H1 (cell line): ENCODE data around the gene CAPN13. TPM values are rescaled to one million over a fixed set of nuclear protein-coding genes. Genes with fewer than 3 reads are reported as not detected.

ENCODE experiments used
- CTCF ChIA-PET: fragments of 300-600 bp; sonication (Branson Sonifier 250); formaldehyde crosslinking; loops from one replicate; lab custom pipeline; 2021; ENCODE audit not compliant: partially characterized antibody; lab: Charles Lee
- POLR2A ChIA-PET: fragments of 300-600 bp; sonication (Branson Sonifier 250); formaldehyde crosslinking; loops from one replicate; lab custom pipeline; 2021; ENCODE audit warnings: inconsistent platforms; ENCODE audit not compliant: partially characterized antibody; lab: Charles Lee
- DNase-seq, 2 experiments: peaks; one replicate each; pipeline versions ENCODE4 v3.0.0 to v3.0.0-alpha.2; 2010 to 2022; ENCODE audit warnings: low spot score in 2 of 2, low read depth in 1 of 2, mixed read lengths in 1 of 2
- FAIRE-seq: peaks from 2 replicates; lab custom pipeline; 2011; peaks lifted over from hg19 to GRCh38; lab: Jason Lieb, UNC
- H2AFZ ChIP-seq: 2 replicates; pipeline ENCODE4 v1.8.1; 2012; ENCODE audit warnings: low read length, inconsistent platforms
- H2AK5ac ChIP-seq: 2 replicates; pipeline ENCODE4 v1.6.1; 2013; ENCODE audit warnings: low read depth, low read length
- H2BK120ac ChIP-seq: replicated peaks from 2 replicates; pipeline ENCODE3; 2013; ENCODE audit warnings: low read depth, low read length, inconsistent platforms
- H2BK12ac ChIP-seq: 2 replicates; pipeline ENCODE4 v1.6.1; 2013; ENCODE audit warnings: low read depth, low read length
- H2BK15ac ChIP-seq: 2 replicates; pipeline ENCODE4 v1.6.1; 2013; ENCODE audit warnings: low read length
- H2BK20ac ChIP-seq: 2 replicates; pipeline ENCODE4 v1.6.1; 2013; ENCODE audit warnings: low read length
- H2BK5ac ChIP-seq: 2 replicates; pipeline ENCODE4 v1.6.1; 2013; ENCODE audit warnings: low read depth, low read length
- H3K14ac ChIP-seq: 2 replicates; pipeline ENCODE4 v1.6.1; 2013; ENCODE audit warnings: inconsistent platforms; ENCODE audit not compliant: insufficient read length
- H3K18ac ChIP-seq: 2 replicates; pipeline ENCODE4 v1.6.1; 2013; ENCODE audit warnings: low read length; ENCODE audit errors: extremely low read depth
- H3K23ac ChIP-seq: 2 replicates; pipeline ENCODE4 v1.6.1; 2013; ENCODE audit warnings: inconsistent platforms; ENCODE audit not compliant: insufficient read length
- H3K23me2 ChIP-seq: 2 replicates; pipeline ENCODE4 v1.6.1; 2013; ENCODE audit warnings: low read depth, low read length
- H3K27ac ChIP-seq: 2 replicates; pipeline ENCODE4 v1.6.1; 2011; ENCODE audit warnings: low read depth, low read length, inconsistent platforms
- H3K27me3 ChIP-seq, 4 experiments: replicated peaks in 1 of 4; 1 replicate in 1 of 4; 2 replicates in 3 of 4; pipeline versions ENCODE4 v1.6.1 to v1.8.1; 2011 to 2013; ENCODE audit warnings: low read length in 3 of 4, mild to moderate bottlenecking in 3 of 4, inconsistent platforms in 2 of 4, mixed read lengths in 2 of 4, moderate library complexity in 1 of 4; ENCODE audit not compliant: control insufficient read depth in 3 of 4, insufficient read depth in 3 of 4; ENCODE audit errors: extremely low read depth in 1 of 4
- H3K36me3 ChIP-seq, 4 experiments: 2 replicates each; pipeline versions ENCODE4 v1.6.1 to v1.8.1; 2011 to 2013; ENCODE audit warnings: mild to moderate bottlenecking in 4 of 4, low read length in 3 of 4, moderate library complexity in 2 of 4, control low read depth in 1 of 4, inconsistent platforms in 1 of 4; ENCODE audit not compliant: insufficient read depth in 4 of 4, control insufficient read depth in 2 of 4
- H3K4ac ChIP-seq: replicated peaks from 2 replicates; pipeline ENCODE3; 2013; ENCODE audit warnings: low read length, low read depth, mixed read lengths, inconsistent platforms; ENCODE audit not compliant: insufficient read length
- H3K4me1 ChIP-seq, 4 experiments: replicated peaks in 1 of 4; 1 replicate in 1 of 4; 2 replicates in 3 of 4; pipeline versions ENCODE4 v1.6.1 to v1.8.1; 2011 to 2013; ENCODE audit warnings: low read length in 3 of 4, inconsistent platforms in 2 of 4, mixed read lengths in 1 of 4; ENCODE audit not compliant: insufficient read depth in 4 of 4, control insufficient read depth in 3 of 4
- H3K4me2 ChIP-seq, 2 experiments: 2 replicates each; pipeline versions ENCODE4 v1.6.1 to v1.8.1; 2011 to 2013; ENCODE audit warnings: low read depth in 2 of 2, low read length in 2 of 2, control low read depth in 1 of 2, inconsistent platforms in 1 of 2, mild to moderate bottlenecking in 1 of 2; ENCODE audit not compliant: insufficient read depth in 1 of 2
- H3K4me3 ChIP-seq, 4 experiments: fragments of 200-600, 300-600 bp in 1 of 4; sonication (generic), shearing (Covaris generic), sonication (Bioruptor Twin) in 1 of 4; 2 replicates each; pipeline versions ENCODE4 v1.5.1 to v1.8.1; 2011 to 2016; ENCODE audit warnings: low read length in 4 of 4, low read depth in 3 of 4, control low read depth in 2 of 4, inconsistent platforms in 2 of 4, mild to moderate bottlenecking in 2 of 4, mixed read lengths in 1 of 4, moderate library complexity in 1 of 4; ENCODE audit not compliant: insufficient read depth in 2 of 4; ENCODE audit errors: extremely low read depth in 1 of 4
- H3K56ac ChIP-seq: replicated peaks from 2 replicates; pipeline ENCODE3; 2013; ENCODE audit warnings: low read depth, mild to moderate bottlenecking, mixed read lengths, low read length, inconsistent platforms; ENCODE audit not compliant: insufficient read length
- H3K79me1 ChIP-seq: 2 replicates; pipeline ENCODE4 v1.6.1; 2013; ENCODE audit warnings: low read depth, low read length, control low read depth
- H3K79me2 ChIP-seq, 2 experiments: 2 replicates each; pipeline versions ENCODE4 v1.6.1 to v1.8.1; 2012 to 2013; ENCODE audit warnings: low read length in 2 of 2, mild to moderate bottlenecking in 2 of 2, inconsistent platforms in 1 of 2; ENCODE audit not compliant: insufficient read depth in 2 of 2, control insufficient read depth in 1 of 2
- H3K9ac ChIP-seq, 4 experiments: replicated peaks in 1 of 4; 1 replicate in 1 of 4; 2 replicates in 3 of 4; pipeline versions ENCODE4 v1.6.1 to v1.8.1; 2011 to 2013; ENCODE audit warnings: low read depth in 3 of 4, low read length in 3 of 4, control low read depth in 2 of 4, mild to moderate bottlenecking in 2 of 4, moderate library complexity in 2 of 4, inconsistent platforms in 1 of 4; ENCODE audit errors: extremely low read depth in 1 of 4
- H3K9me3 ChIP-seq, 2 experiments: 2 replicates each; pipeline versions ENCODE4 v1.6.1 to v1.8.1; 2012 to 2013; ENCODE audit warnings: mild to moderate bottlenecking in 2 of 2, moderate library complexity in 2 of 2, control low read depth in 1 of 2, inconsistent platforms in 1 of 2, low read depth in 1 of 2, low read length in 1 of 2, mixed read lengths in 1 of 2; ENCODE audit not compliant: insufficient read depth in 2 of 2
- H4K20me1 ChIP-seq, 2 experiments: replicated peaks in 1 of 2; 2 replicates each; pipeline versions ENCODE3 to v1.8.1; 2011 to 2013; ENCODE audit warnings: inconsistent platforms in 2 of 2, low read length in 2 of 2, mild to moderate bottlenecking in 1 of 2; ENCODE audit not compliant: insufficient read depth in 2 of 2, control insufficient read depth in 1 of 2
- H4K5ac ChIP-seq: 2 replicates; pipeline ENCODE4 v1.6.1; 2013; ENCODE audit warnings: low read length, low read depth, mixed read lengths, inconsistent platforms; ENCODE audit not compliant: insufficient read length
- H4K8ac ChIP-seq: 2 replicates; pipeline ENCODE4 v1.8.0; 2013; ENCODE audit warnings: mild to moderate bottlenecking, moderate library complexity, low read length, inconsistent platforms; ENCODE audit not compliant: insufficient read depth; ENCODE audit errors: extremely low read depth
- H4K91ac ChIP-seq: replicated peaks from 2 replicates; pipeline ENCODE3; 2013; ENCODE audit warnings: low read length, mixed read lengths, inconsistent platforms; ENCODE audit not compliant: insufficient read length
- ATF3 ChIP-seq: IDR thresholded peaks from 2 replicates; pipeline ENCODE4 v1.6.1; 2011; ENCODE audit warnings: low read depth, mild to moderate bottlenecking, low read length; ENCODE audit not compliant: insufficient read depth
- BACH1 ChIP-seq: IDR thresholded peaks from 2 replicates; pipeline ENCODE4 v1.6.1; 2012; ENCODE audit warnings: low read length, improper control_type of control experiment
- BCL11A ChIP-seq, 2 experiments: IDR thresholded peaks; one replicate each; pipeline ENCODE4 v1.6.1; 2011; ENCODE audit warnings: low read depth in 2 of 2, low read length in 2 of 2, mild to moderate bottlenecking in 2 of 2
- CBX8 ChIP-seq: fragments of 300-800, 300-1000 bp; sonication (generic); IDR thresholded peaks from 2 replicates; pipeline ENCODE4 v1.7.1; 2016; ENCODE audit warnings: low read depth, low read length, borderline replicate concordance
- KDM5A ChIP-seq: fragments of 200-600 bp; IDR thresholded peaks from 2 replicates; pipeline ENCODE4 v1.7.1; 2012; ENCODE audit warnings: mild to moderate bottlenecking, low read length, inconsistent platforms, mixed read lengths
- YY1 ChIP-seq: IDR thresholded peaks from 2 replicates; pipeline ENCODE4 v1.6.1; 2011; ENCODE audit warnings: low read depth, mild to moderate bottlenecking, low read length
- ZNF274 ChIP-seq: IDR thresholded peaks from 2 replicates; pipeline ENCODE4 v1.7.0; 2012; ENCODE audit warnings: low read length, borderline replicate concordance; ENCODE audit errors: extremely low read depth
- WGBS, 2 experiments: shearing (Covaris generic) in 1 of 2; methylation state at CpG; one replicate each; pipeline versions ENCODE4 v1.1.6 to v1.1.7; 2013 to 2015; ENCODE audit warnings: low lambda C conversion rate in 2 of 2, mixed read lengths in 2 of 2, inconsistent platforms in 1 of 2, low coverage in 1 of 2, missing lambda C conversion rate in 1 of 2; ENCODE audit not compliant: insufficient replicate concordance in 2 of 2, insufficient coverage in 1 of 2, insufficient read length in 1 of 2; ENCODE audit errors: extremely low coverage in 1 of 2, missing lambda C conversion rate in 1 of 2; 5-methylcytosine and 5-hydroxymethylcytosine counted together
- long read RNA-seq, 2 experiments: library from RNA in 1 of 2; library from capped mRNA in 1 of 2; stranded (forward); transcript quantifications; one replicate each; pipeline ENCODE4 v2.0.0, GENCODE V29; 2021; ENCODE audit warnings: inconsistent platforms in 1 of 2
- polyA minus RNA-seq, 3 experiments: library from RNA; depleted of rRNA, polyadenylated mRNA; stranded (reverse); fragments of >200 nt; gene quantifications; 1 replicate in 2 of 3; 2 replicates in 1 of 3; pipeline ENCODE4 v1.2.3, GENCODE V29; 2011
- polyA plus RNA-seq, 7 experiments: library from polyadenylated mRNA; depleted of rRNA in 3 of 7; stranded (reverse) in 5 of 7; unstranded in 2 of 7; fragments of >200 nt in 5 of 7; fragments of 200-250 nt in 2 of 7; gene quantifications; 1 replicate in 5 of 7; 2 replicates in 1 of 7; 4 replicates in 1 of 7; pipeline versions ENCODE4 v1.2.1 to v1.2.3, GENCODE V29; 2011 to 2013; ENCODE audit warnings: missing spikeins in 2 of 7, mixed read lengths in 2 of 7
- total RNA-seq: library from RNA; stranded (reverse); fragmentation: NEBNext Ultra II Directional; extraction: Animal tissue kit (Norgen Biotek cat#: 25700); gene quantifications from 2 replicates; pipeline ENCODE4 v1.2.1, GENCODE V29; 2021

The CAPN13 gene, protein sequence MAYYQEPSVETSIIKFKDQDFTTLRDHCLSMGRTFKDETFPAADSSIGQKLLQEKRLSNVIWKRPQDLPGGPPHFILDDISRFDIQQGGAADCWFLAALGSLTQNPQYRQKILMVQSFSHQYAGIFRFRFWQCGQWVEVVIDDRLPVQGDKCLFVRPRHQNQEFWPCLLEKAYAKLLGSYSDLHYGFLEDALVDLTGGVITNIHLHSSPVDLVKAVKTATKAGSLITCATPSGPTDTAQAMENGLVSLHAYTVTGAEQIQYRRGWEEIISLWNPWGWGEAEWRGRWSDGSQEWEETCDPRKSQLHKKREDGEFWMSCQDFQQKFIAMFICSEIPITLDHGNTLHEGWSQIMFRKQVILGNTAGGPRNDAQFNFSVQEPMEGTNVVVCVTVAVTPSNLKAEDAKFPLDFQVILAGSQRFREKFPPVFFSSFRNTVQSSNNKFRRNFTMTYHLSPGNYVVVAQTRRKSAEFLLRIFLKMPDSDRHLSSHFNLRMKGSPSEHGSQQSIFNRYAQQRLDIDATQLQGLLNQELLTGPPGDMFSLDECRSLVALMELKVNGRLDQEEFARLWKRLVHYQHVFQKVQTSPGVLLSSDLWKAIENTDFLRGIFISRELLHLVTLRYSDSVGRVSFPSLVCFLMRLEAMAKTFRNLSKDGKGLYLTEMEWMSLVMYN
- 0.94 and 2.4 TPM in 2 replicates for total RNA-seq
- polyA plus RNA-seq (2011; rRNA removed) = 1.5 and 2.4 TPM in 2 replicates
- 1.4 TPM for polyA plus RNA-seq (2011; cell fraction: cytosol; rRNA removed)
- polyA plus RNA-seq (2011; cell fraction: nucleus; rRNA removed) = 5.0 TPM
- 0.88 to 2.3 TPM (median 1.9 TPM) in 4 replicates for polyA plus RNA-seq (2012, experiment 1 of 2)
- 0.33 TPM for polyA plus RNA-seq (2012, experiment 2 of 2)
- polyA plus RNA-seq (2013, experiment 1 of 2) = 1.3 TPM
- polyA plus RNA-seq (2013, experiment 2 of 2) = 0.98 TPM
- 6.8 and 8.2 TPM in 2 replicates for polyA minus RNA-seq (2011; rRNA and poly(A)+ RNA removed)
- 0.95 TPM for polyA minus RNA-seq (2011; cell fraction: cytosol; rRNA and poly(A)+ RNA removed)
- 12.0 TPM for polyA minus RNA-seq (2011; cell fraction: nucleus; rRNA and poly(A)+ RNA removed)
- long read RNA-seq, experiment 1 = 0 reads
- long read RNA-seq, experiment 2, partial matches to known transcripts = 0 of 1 reads
- long read RNA-seq, experiment 2, other reads (novel, unspliced or antisense) = 1 of 1 reads

GRCh38 chr2:30807249-30807648, at the start of gene CAPN13:
TSS of gene CAPN13 (minus strand) at chr2:30807446. CDS start at chr2:30787325, 20,121 bp downstream.
- no peaks in the 10 kb centered on the region for H3K23me2 ChIP-seq
- FAIRE-seq (peak; percentile 90), DNase-seq (peak in 1 of 2 experiments; percentile 15)
- H3K4me3 ChIP-seq = 0 out of 8 replicates have a peak within 1 kb of the TSS, but pooled peaks of 1 of the 4 experiments have one; percentile 11
- no peak within 1 kb of the TSS; the same call in none of the 2 replicates for H4K8ac ChIP-seq
- 0 out of 2 replicates have a peak within 1 kb of the TSS, but pooled peaks have one; percentile 53 for H2BK12ac ChIP-seq
- no peak within 1 kb of the TSS for H2BK15ac ChIP-seq
- 61% methylated on average over 5 of the region's 6 CpGs; no CpG with 5 or more reads in 1 of the 2 experiments for WGBS, 2 experiments
- POLR2A ChIA-PET = interaction anchor here (2.5 kb wide), 1 partner anchor 9 kb away, joined by 13 read pairs; no protein-coding TSS in a partner anchor
- no peak within 1 kb of the TSS; the same call in 1 of the 2 replicates for H2BK20ac ChIP-seq
- no peaks in the 10 kb centered on the region for H3K4me1 ChIP-seq
- peak within 1 kb of the TSS in 1 of 2 experiments; percentile 15; a peak in 1 of 4 replicates for H3K4me2 ChIP-seq
- H4K5ac ChIP-seq = no peak within 1 kb of the TSS
- no peak within 1 kb of the TSS for H3K23ac ChIP-seq
- CTCF ChIA-PET = interaction anchor here (0.7 to 1.7 kb wide), 8 partner anchors 9 to 95 kb away, joined by 3 to 5 read pairs (median 3); no protein-coding TSS in a partner anchor
- H3K14ac ChIP-seq = no peak within 1 kb of the TSS
- no peak within 1 kb of the TSS for H3K56ac ChIP-seq
- H3K27ac ChIP-seq = no peak within 1 kb of the TSS
- H3K27me3 ChIP-seq = no peaks in the 10 kb centered on the region; a peak in 1 of 7 replicates
- H3K4ac ChIP-seq = no peak within 1 kb of the TSS
- no peak within 1 kb of the TSS for H2BK120ac ChIP-seq
- H3K9me3 ChIP-seq = no peaks in the 10 kb centered on the region
- no peak within 1 kb of the TSS for H4K91ac ChIP-seq
- peak within 1 kb of the TSS; percentile 69 for H2AFZ ChIP-seq
- no peaks in the 10 kb centered on the region for H3K79me2 ChIP-seq
- H2AK5ac ChIP-seq = no peak within 1 kb of the TSS
- no peak within 1 kb of the TSS for H2BK5ac ChIP-seq
- peak within 1 kb of the TSS in 1 of 4 experiments; percentile 38; a peak in 2 of 7 replicates for H3K9ac ChIP-seq
- no peaks in the 10 kb centered on the region for H3K36me3 ChIP-seq
- no peaks in the 10 kb centered on the region for H4K20me1 ChIP-seq
- no peaks in the 10 kb centered on the region for H3K79me1 ChIP-seq
- peak within 1 kb of the TSS; percentile 43; the same call in 1 of the 2 replicates for H3K18ac ChIP-seq
- no peak for TF ChIP-seq BACH1
- TF ChIP-seq CBX8 = no peak
- no peak for TF ChIP-seq ZNF274
- TF ChIP-seq YY1 = no peak
- TF ChIP-seq BCL11A (IDR thresholded peaks at IDR 0.05; ENCODE audit: low read depth in 2 of 2, low read length in 2 of 2) = no peak
- no peak for TF ChIP-seq ATF3
- TF ChIP-seq KDM5A = no peak
